Neural progenitor cell (in vitro differentiated cells): ENCODE results near the gene RNF138. TPM values are rescaled to one million over a fixed set of nuclear protein-coding genes. Genes with fewer than 3 reads are reported as not detected.

Experiments used
- DNase-seq: peaks from one replicate; pipeline ENCODE4 v3.0.0-alpha.2; 2016; ENCODE audit warnings: low spot score
- H2AFZ ChIP-seq: fragments of 200-600 bp; sonication (generic); replicated peaks from 2 replicates; pipeline ENCODE4 v1.6.1; 2016; ENCODE audit warnings: antibody characterized with exemption
- H3F3A ChIP-seq: fragments of 200-600 bp; sonication (generic); 2 replicates; pipeline ENCODE4 v1.6.1; 2016; ENCODE audit warnings: antibody characterized with exemption, low read depth
- H3K27ac ChIP-seq: fragments of 200-600 bp; sonication (generic); 2 replicates; pipeline ENCODE4 v1.5.1; 2016; ENCODE audit warnings: mild to moderate bottlenecking
- H3K27me3 ChIP-seq: fragments of 200-600 bp; sonication (generic); 2 replicates; pipeline ENCODE4 v1.6.1; 2016; ENCODE audit warnings: mild to moderate bottlenecking, moderate library complexity
- H3K36me3 ChIP-seq: fragments of 200-600 bp; sonication (generic); 2 replicates; pipeline ENCODE4 v1.5.1; 2016
- H3K4me1 ChIP-seq: fragments of 200-600 bp; sonication (generic); 2 replicates; pipeline ENCODE4 v1.6.1; 2016; ENCODE audit warnings: mixed run types
- H3K4me2 ChIP-seq: fragments of 200-600 bp; sonication (generic); 2 replicates; pipeline ENCODE4 v1.6.1; 2016
- H3K4me3 ChIP-seq: fragments of 200-600 bp; sonication (generic); 2 replicates; pipeline ENCODE4 v1.5.1; 2016
- H3K79me2 ChIP-seq: fragments of 200-600 bp; sonication (generic); 2 replicates; pipeline ENCODE4 v1.6.1; 2016; ENCODE audit warnings: low read depth
- H3K9ac ChIP-seq: fragments of 200-600 bp; sonication (generic); 2 replicates; pipeline ENCODE4 v1.6.1; 2016
- H3K9me3 ChIP-seq: fragments of 200-600 bp; sonication (generic); 2 replicates; pipeline ENCODE4 v1.5.1; 2016; ENCODE audit warnings: low read depth
- H4K20me1 ChIP-seq: fragments of 200-600 bp; sonication (generic); 2 replicates; pipeline ENCODE4 v1.6.1; 2016; ENCODE audit warnings: low read depth
- H3K27ac Mint-ChIP-seq: 3 replicates; pipeline ENCODE4 v1.8.0; 2021; ENCODE audit warnings: mixed read lengths
- H3K27me3 Mint-ChIP-seq: 2 replicates; pipeline ENCODE4 v1.8.0; 2022; ENCODE audit warnings: low read depth, mild to moderate bottlenecking, inconsistent platforms, moderate library complexity, mixed read lengths; ENCODE audit not compliant: insufficient read depth
- H3K36me3 Mint-ChIP-seq: 3 replicates; pipeline ENCODE4 v1.8.0; 2021; ENCODE audit warnings: mixed read lengths
- H3K4me1 Mint-ChIP-seq: 3 replicates; pipeline ENCODE4 v1.8.0; 2021; ENCODE audit warnings: mixed read lengths
- H3K4me3 Mint-ChIP-seq: 3 replicates; pipeline ENCODE4 v1.8.0; 2021; ENCODE audit warnings: mild to moderate bottlenecking, moderate library complexity, mixed read lengths
- H3K9me3 Mint-ChIP-seq: 3 replicates; pipeline ENCODE4 v1.8.0; 2020; ENCODE audit warnings: mixed read lengths
- CTCF ChIP-seq: fragments of 200-600 bp; sonication (generic); IDR thresholded peaks from 2 replicates; pipeline ENCODE4 v1.5.1; 2017; ENCODE audit warnings: antibody characterized with exemption, mild to moderate bottlenecking
- EZH2 ChIP-seq: fragments of 200-600 bp; sonication (generic); IDR thresholded peaks from 2 replicates; pipeline ENCODE4 v1.6.1; 2017; ENCODE audit warnings: antibody characterized with exemption, mild to moderate bottlenecking, moderate library complexity
- EZH2phosphoT487 ChIP-seq: fragments of 200-600 bp; sonication (generic); IDR thresholded peaks from 2 replicates; pipeline ENCODE4 v1.6.1; 2017; ENCODE audit warnings: antibody characterized with exemption
- total RNA-seq: library from RNA; depleted of rRNA; stranded (reverse); fragments of >200 nt; gene quantifications from 2 replicates; pipeline ENCODE4 v1.2.3, GENCODE V29; 2015; ENCODE audit warnings: low replicate concordance

RNF138 gene
- total RNA-seq, 1 donor from 2014 or later, result 83.8 TPM

- no peaks in the 10 kb centered on the region for H3K27me3 ChIP-seq
- no peaks in the 10 kb centered on the region for H3F3A ChIP-seq
- no peak overlapping the region for H3K9ac ChIP-seq
- Mint-ChIP-seq H3K4me1 (peaks cover 2% of the 10 kb centered on the region), H3K36me3 (no peaks in the 10 kb centered on the region), H3K9me3 (no peaks in the 10 kb centered on the region), H3K27ac (no peak overlapping the region), H3K27me3 (no peaks in the 10 kb centered on the region), H3K4me3 (no peak overlapping the region)
- H3K4me2 ChIP-seq, result no peak overlapping the region
- no peaks in the 10 kb centered on the region for H3K79me2 ChIP-seq
- H3K27ac ChIP-seq, result no peak overlapping the region
- no peak overlapping the region for H2AFZ ChIP-seq
- no peaks in the 10 kb centered on the region for H4K20me1 ChIP-seq
- H3K36me3 ChIP-seq, result no peaks in the 10 kb centered on the region
- no peak overlapping the region for H3K4me3 ChIP-seq
- no peak for TF ChIP-seq EZH2phosphoT487
- no peak for TF ChIP-seq EZH2
- TF ChIP-seq CTCF, result no peak
- DNase-seq, result no peak
- no peaks in the 10 kb centered on the region for H3K9me3 ChIP-seq
- no peaks in the 10 kb centered on the region for H3K4me1 ChIP-seq
Measured at GRCh38 chr18:32074206-32074605, 17.5 kb upstream of the RNF138 start.

GRCh38 chr18:32078845-32079244 lies 12.8 kb upstream of the RNF138 start:
- H3K9ac ChIP-seq, result no peak overlapping the region
- Mint-ChIP-seq H3K36me3 (no peaks in the 10 kb centered on the region), H3K27ac (no peak overlapping the region), H3K4me1 (peaks cover 9% of the 10 kb centered on the region), H3K4me3 (no peak overlapping the region), H3K27me3 (peaks cover 2% of the 10 kb centered on the region), H3K9me3 (peaks cover 3% of the 10 kb centered on the region)
- no peaks in the 10 kb centered on the region for H3F3A ChIP-seq
- H3K79me2 ChIP-seq, result no peaks in the 10 kb centered on the region
- no peak for TF ChIP-seq EZH2phosphoT487
- no peak for TF ChIP-seq EZH2
- no peak for TF ChIP-seq CTCF
- H3K4me3 ChIP-seq, result no peak overlapping the region
- H2AFZ ChIP-seq, result no peak overlapping the region
- no peaks in the 10 kb centered on the region for H3K4me1 ChIP-seq
- no peak overlapping the region for H3K4me2 ChIP-seq
- no peak for DNase-seq
- H3K27me3 ChIP-seq, result no peaks in the 10 kb centered on the region
- H3K27ac ChIP-seq, result no peak overlapping the region
- no peaks in the 10 kb centered on the region for H3K9me3 ChIP-seq
- no peaks in the 10 kb centered on the region for H3K36me3 ChIP-seq
- no peaks in the 10 kb centered on the region for H4K20me1 ChIP-seq

GRCh38 chr18:32081881-32082280 lies 9.8 kb upstream of the RNF138 start:
- TF ChIP-seq CTCF (no peak), EZH2phosphoT487 (no peak), EZH2 (no peak)
- Histone ChIP-seq H3K4me2 (no peak overlapping the region), H2AFZ (no peak overlapping the region), H3F3A (no peaks in the 10 kb centered on the region), H3K9me3 (no peaks in the 10 kb centered on the region), H4K20me1 (no peaks in the 10 kb centered on the region), H3K4me1 (no peaks in the 10 kb centered on the region), H3K36me3 (no peaks in the 10 kb centered on the region), H3K27me3 (no peaks in the 10 kb centered on the region), H3K9ac (no peak overlapping the region), H3K4me3 (no peak overlapping the region), H3K79me2 (no peaks in the 10 kb centered on the region), H3K27ac (no peak overlapping the region)
- Mint-ChIP-seq H3K9me3 (peaks cover 3% of the 10 kb centered on the region), H3K27ac (no peak overlapping the region), H3K27me3 (peaks cover 2% of the 10 kb centered on the region), H3K4me3 (no peak overlapping the region), H3K4me1 (peaks cover 16% of the 10 kb centered on the region), H3K36me3 (no peaks in the 10 kb centered on the region)
- DNase-seq, result no peak

GRCh38 chr18:32083781-32084180 lies 7.9 kb upstream of the RNF138 start:
- H3K27ac Mint-ChIP-seq, result no peak overlapping the region
- no peak overlapping the region for H2AFZ ChIP-seq
- H3F3A ChIP-seq, result no peaks in the 10 kb centered on the region
- peaks cover 16% of the 10 kb centered on the region for H3K4me1 Mint-ChIP-seq
- no peaks in the 10 kb centered on the region for H3K9me3 ChIP-seq
- no peak overlapping the region for H3K4me2 ChIP-seq
- peaks cover 6% of the 10 kb centered on the region for H3K27me3 Mint-ChIP-seq
- no peaks in the 10 kb centered on the region for H4K20me1 ChIP-seq
- no peak overlapping the region for H3K4me3 Mint-ChIP-seq
- no peak overlapping the region for H3K27ac ChIP-seq
- H3K4me1 ChIP-seq, result no peaks in the 10 kb centered on the region
- DNase-seq, result no peak
- no peaks in the 10 kb centered on the region for H3K36me3 Mint-ChIP-seq
- no peaks in the 10 kb centered on the region for H3K36me3 ChIP-seq
- no peaks in the 10 kb centered on the region for H3K79me2 ChIP-seq
- no peak overlapping the region for H3K4me3 ChIP-seq
- peaks cover 3% of the 10 kb centered on the region for H3K9me3 Mint-ChIP-seq
- TF ChIP-seq CTCF (no peak), EZH2 (no peak), EZH2phosphoT487 (no peak)
- H3K9ac ChIP-seq, result no peak overlapping the region
- no peaks in the 10 kb centered on the region for H3K27me3 ChIP-seq
